ENCODE measurements around the gene DENND5A. TPM values are rescaled to one million over a fixed set of nuclear protein-coding genes. Genes with fewer than 3 reads are reported as not detected.
"Not testable (repeated sequence)": the region's sequence is repeated elsewhere in the genome, so short reads cannot be mapped to it uniquely, and the experiment has no call there.

Gene DENND5A
- total and polyA plus RNA-seq, 2 donors (not counting 1 experiment from before 2014, with no cell fraction given): 41.3 to 66.5 TPM

GRCh38 chr11:9103542-9104276 lies 161.4 kb downstream of the DENND5A start:
- no peak overlapping the region for H3K27ac Mint-ChIP-seq
- intact Hi-C loops (cut with micrococcal nuclease): no loop called here
- H3K4me1 Mint-ChIP-seq: no peaks in the 10 kb centered on the region
- H2AFZ ChIP-seq (ENCODE audit: insufficient read depth, low read depth, low read length, poor library complexity, severe bottlenecking): no peak overlapping the region
- H4K20me1 ChIP-seq (ENCODE audit: control insufficient read depth, insufficient read depth, low read length, poor library complexity, severe bottlenecking): no peaks in the 10 kb centered on the region
- no peaks in the 10 kb centered on the region for H3K9me3 Mint-ChIP-seq (ENCODE audit: insufficient read depth)
- H3K27me3 ChIP-seq (replicated peaks in 1 of 4; ENCODE audit: control extremely low read depth in 1 of 4, control insufficient read depth in 3 of 4, insufficient read depth in 4 of 4, low read length in 3 of 4): peaks cover 0 to 6% (median 3%) of the 10 kb centered on the region in 4 experiments
- no peak overlapping the region for H3K9ac ChIP-seq (ENCODE audit: low read length)
- H3K4me3 ChIP-seq (ENCODE audit: control extremely low read depth in 1 of 5, extremely low read depth in 1 of 5, insufficient read depth in 1 of 5, low read depth in 2 of 5, low read length in 4 of 5): no peak overlapping the region
- H3K27ac ChIP-seq (ENCODE audit: low read length in 2 of 2): no peak overlapping the region
- H3K27me3 Mint-ChIP-seq: peaks cover 40% of the 10 kb centered on the region
- H3K4me1 ChIP-seq (ENCODE audit: control insufficient read depth in 2 of 2, insufficient read depth in 2 of 2, low read length in 2 of 2): no peaks in the 10 kb centered on the region
- no peak for DNase-seq
- no peaks in the 10 kb centered on the region for H3K36me3 ChIP-seq (replicated peaks in 1 of 2; ENCODE audit: control extremely low read depth in 1 of 2, control insufficient read depth in 1 of 2, extremely low read depth in 1 of 2, insufficient read depth in 2 of 2, low read length in 1 of 2)
- no peak overlapping the region for H3K4me2 ChIP-seq (replicated peaks; ENCODE audit: low read depth, low read length, poor library complexity, severe bottlenecking)
- ChIA-PET CTCF (no interaction called here), POLR2A (no interaction called here)
- 93% methylated on average over 6 of the region's 7 CpGs for WGBS (ENCODE audit: insufficient coverage)
- H3K79me2 ChIP-seq (ENCODE audit: control insufficient read depth, insufficient read depth, low read length): no peaks in the 10 kb centered on the region
- no peaks in the 10 kb centered on the region for H3K9me3 ChIP-seq (ENCODE audit: control extremely low read depth in 1 of 3, control insufficient read depth in 2 of 3, insufficient read depth in 1 of 3, low read length in 2 of 3)
- ATAC-seq (ENCODE audit: low read depth): no peak
- TF ChIP-seq, protein P1, sequence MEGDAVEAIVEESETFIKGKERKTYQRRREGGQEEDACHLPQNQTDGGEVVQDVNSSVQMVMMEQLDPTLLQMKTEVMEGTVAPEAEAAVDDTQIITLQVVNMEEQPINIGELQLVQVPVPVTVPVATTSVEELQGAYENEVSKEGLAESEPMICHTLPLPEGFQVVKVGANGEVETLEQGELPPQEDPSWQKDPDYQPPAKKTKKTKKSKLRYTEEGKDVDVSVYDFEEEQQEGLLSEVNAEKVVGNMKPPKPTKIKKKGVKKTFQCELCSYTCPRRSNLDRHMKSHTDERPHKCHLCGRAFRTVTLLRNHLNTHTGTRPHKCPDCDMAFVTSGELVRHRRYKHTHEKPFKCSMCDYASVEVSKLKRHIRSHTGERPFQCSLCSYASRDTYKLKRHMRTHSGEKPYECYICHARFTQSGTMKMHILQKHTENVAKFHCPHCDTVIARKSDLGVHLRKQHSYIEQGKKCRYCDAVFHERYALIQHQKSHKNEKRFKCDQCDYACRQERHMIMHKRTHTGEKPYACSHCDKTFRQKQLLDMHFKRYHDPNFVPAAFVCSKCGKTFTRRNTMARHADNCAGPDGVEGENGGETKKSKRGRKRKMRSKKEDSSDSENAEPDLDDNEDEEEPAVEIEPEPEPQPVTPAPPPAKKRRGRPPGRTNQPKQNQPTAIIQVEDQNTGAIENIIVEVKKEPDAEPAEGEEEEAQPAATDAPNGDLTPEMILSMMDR (IDR thresholded peaks at IDR 0.05): no peak
- TF ChIP-seq EZH2 (IDR thresholded peaks at IDR 0.05; ENCODE audit: borderline replicate concordance, insufficient read depth, low read depth, low read length, poor library complexity, severe bottlenecking): no peak
- H3K4me3 Mint-ChIP-seq: no peak overlapping the region

DNA sequence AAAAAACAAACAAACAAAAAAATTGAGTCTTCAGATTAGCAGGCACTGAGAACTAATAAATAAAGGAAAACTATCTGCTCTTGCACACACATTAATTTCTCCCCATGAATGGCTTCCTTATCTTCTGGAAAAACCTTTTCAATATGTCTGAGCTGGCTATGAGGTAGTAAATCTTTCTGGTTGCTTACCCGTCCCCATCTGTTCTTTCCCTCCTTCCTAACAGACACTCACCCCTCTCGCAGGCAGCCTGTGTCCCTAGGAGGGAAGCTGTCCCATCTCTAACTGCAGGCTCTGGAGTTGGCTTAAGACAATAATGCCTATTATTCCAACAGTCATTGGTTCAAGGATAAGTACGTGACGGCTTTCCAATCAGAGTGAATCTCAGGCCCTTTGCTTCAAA lies 165.5 kb downstream of the DENND5A start:
- H3K27me3 Mint-ChIP-seq: peaks cover 47% of the 10 kb centered on the region
- POLR2A ChIA-PET: no interaction called here
- ATAC-seq (ENCODE audit: low read depth): no peak

DNA sequence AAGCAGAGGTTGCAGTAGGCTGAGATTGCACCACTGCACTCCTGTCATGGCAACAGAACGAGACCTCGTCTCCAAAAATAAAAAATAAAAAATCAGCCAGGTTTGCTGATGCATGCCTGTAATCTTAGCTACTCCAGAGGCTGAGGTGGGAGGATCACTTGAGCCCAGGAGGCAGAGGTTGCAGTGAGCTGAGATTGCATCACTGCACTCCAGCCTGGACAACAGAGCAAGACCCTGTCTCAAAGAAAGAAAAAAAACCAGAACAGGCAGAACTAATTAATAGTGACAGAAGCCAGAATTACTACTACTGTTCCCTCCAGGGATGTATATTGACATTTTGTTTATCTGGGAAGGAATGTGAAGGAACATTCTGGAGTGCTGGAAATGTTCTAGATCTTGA lies 166.7 kb downstream of the DENND5A start:
- DNase-seq; H4K20me1 ChIP-seq (ENCODE audit: control insufficient read depth, insufficient read depth, low read length, poor library complexity, severe bottlenecking); H3K4me1 ChIP-seq (ENCODE audit: control insufficient read depth in 2 of 2, insufficient read depth in 2 of 2, low read length in 2 of 2); H2AFZ ChIP-seq (ENCODE audit: insufficient read depth, low read depth, low read length, poor library complexity, severe bottlenecking); H3K4me1 Mint-ChIP-seq; intact Hi-C loops (cut with micrococcal nuclease); H3K36me3 ChIP-seq (replicated peaks in 1 of 2; ENCODE audit: control extremely low read depth in 1 of 2, control insufficient read depth in 1 of 2, extremely low read depth in 1 of 2, insufficient read depth in 2 of 2, low read length in 1 of 2); H3K9ac ChIP-seq (ENCODE audit: low read length); H3K79me2 ChIP-seq (ENCODE audit: control insufficient read depth, insufficient read depth, low read length); H3K4me3 ChIP-seq (ENCODE audit: control extremely low read depth in 1 of 5, extremely low read depth in 1 of 5, insufficient read depth in 1 of 5, low read depth in 2 of 5, low read length in 4 of 5); H3K27me3 ChIP-seq (replicated peaks in 1 of 4; ENCODE audit: control extremely low read depth in 1 of 4, control insufficient read depth in 3 of 4, insufficient read depth in 4 of 4, low read length in 3 of 4); H3K4me2 ChIP-seq (replicated peaks; ENCODE audit: low read depth, low read length, poor library complexity, severe bottlenecking); H3K9me3 ChIP-seq (ENCODE audit: control extremely low read depth in 1 of 3, control insufficient read depth in 2 of 3, insufficient read depth in 1 of 3, low read length in 2 of 3); H3K4me3 Mint-ChIP-seq; H3K9me3 Mint-ChIP-seq (ENCODE audit: insufficient read depth); POLR2A ChIA-PET; H3K27ac Mint-ChIP-seq; H3K27ac ChIP-seq (ENCODE audit: low read length in 2 of 2); CTCF ChIA-PET; ATAC-seq (ENCODE audit: low read depth): not testable (repeated sequence)
- H3K27me3 Mint-ChIP-seq: peaks cover 49% of the 10 kb centered on the region
- WGBS (ENCODE audit: insufficient coverage): 100% methylated on average over 2 of the region's 2 CpGs

More for the DNA sequence above, 165.5 kb downstream of the DENND5A start:
- Histone ChIP-seq H3K27ac (ENCODE audit: low read length in 2 of 2) (no peak overlapping the region), H3K27me3 (replicated peaks in 1 of 4; ENCODE audit: control extremely low read depth in 1 of 4, control insufficient read depth in 3 of 4, insufficient read depth in 4 of 4, low read length in 3 of 4) (peaks cover 0 to 10% (median 4%) of the 10 kb centered on the region in 4 experiments), H2AFZ (ENCODE audit: insufficient read depth, low read depth, low read length, poor library complexity, severe bottlenecking) (no peak overlapping the region), H3K9ac (ENCODE audit: low read length) (no peak overlapping the region), H3K4me2 (replicated peaks; ENCODE audit: low read depth, low read length, poor library complexity, severe bottlenecking) (no peak overlapping the region), H3K4me1 (ENCODE audit: control insufficient read depth in 2 of 2, insufficient read depth in 2 of 2, low read length in 2 of 2) (no peaks in the 10 kb centered on the region), H3K36me3 (replicated peaks in 1 of 2; ENCODE audit: control extremely low read depth in 1 of 2, control insufficient read depth in 1 of 2, extremely low read depth in 1 of 2, insufficient read depth in 2 of 2, low read length in 1 of 2) (no peaks in the 10 kb centered on the region), H3K9me3 (ENCODE audit: control extremely low read depth in 1 of 3, control insufficient read depth in 2 of 3, insufficient read depth in 1 of 3, low read length in 2 of 3) (no peaks in the 10 kb centered on the region), H3K4me3 (ENCODE audit: control extremely low read depth in 1 of 5, extremely low read depth in 1 of 5, insufficient read depth in 1 of 5, low read depth in 2 of 5, low read length in 4 of 5) (no peak overlapping the region), H3K79me2 (ENCODE audit: control insufficient read depth, insufficient read depth, low read length) (no peaks in the 10 kb centered on the region), H4K20me1 (ENCODE audit: control insufficient read depth, insufficient read depth, low read length, poor library complexity, severe bottlenecking) (no peaks in the 10 kb centered on the region)
- DNase-seq: no peak
- Mint-ChIP-seq H3K4me1 (no peaks in the 10 kb centered on the region), H3K27ac (no peak overlapping the region), H3K9me3 (ENCODE audit: insufficient read depth) (no peaks in the 10 kb centered on the region), H3K4me3 (no peak overlapping the region)
- WGBS (ENCODE audit: insufficient coverage): 80% methylated on average over 1 of the region's 4 CpGs
- CTCF ChIA-PET: no interaction called here
- TF ChIP-seq EZH2 (IDR thresholded peaks at IDR 0.05; ENCODE audit: borderline replicate concordance, insufficient read depth, low read depth, low read length, poor library complexity, severe bottlenecking): no peak
- TF ChIP-seq, protein P1 (IDR thresholded peaks at IDR 0.05): no peak
- intact Hi-C loops (cut with micrococcal nuclease): no loop called here
